HepG2 (cell line): ENCODE measurements around the gene VAMP8. TPM values are rescaled to one million over a fixed set of nuclear protein-coding genes. Genes with fewer than 3 reads are reported as not detected.

ENCODE experiments used
- ADNP ChIP-seq: sonication (generic); formaldehyde crosslinking; IDR thresholded peaks from 2 replicates; pipeline ENCODE4 v1.4.0; 2020; ENCODE audit warnings: missing genetic modification reagents
- AGO1 ChIP-seq: fragments of 200-400 bp; formaldehyde crosslinking; IDR thresholded peaks from 2 replicates; pipeline ENCODE4 v1.6.1; 2017; ENCODE audit warnings: mild to moderate bottlenecking, low read depth, low read length, moderate library complexity; ENCODE audit not compliant: poor library complexity, severe bottlenecking
- DBP ChIP-seq: sonication (generic); formaldehyde crosslinking; IDR thresholded peaks from 2 replicates; pipeline ENCODE4 v1.4.0; 2020; ENCODE audit warnings: missing genetic modification reagents; ENCODE audit errors: not compliant biosample characterization
- E2F1 ChIP-seq: sonication (generic); formaldehyde crosslinking; IDR thresholded peaks from 2 replicates; pipeline ENCODE4 v1.5.0; 2020; ENCODE audit warnings: missing genetic modification reagents
- KDM5A ChIP-seq: fragments of 200-600 bp; sonication (generic); IDR thresholded peaks from 2 replicates; pipeline ENCODE4 v1.7.0; 2018; ENCODE audit warnings: antibody characterized with exemption, mild to moderate bottlenecking, low read length, borderline replicate concordance
- MIER2 ChIP-seq: IDR thresholded peaks from 2 replicates; pipeline ENCODE4 v1.6.1; 2016; ENCODE audit warnings: missing biosample characterization, missing genetic modification reagents
- SMARCE1 ChIP-seq: fragments of 450-650 bp; IDR thresholded peaks from 2 replicates; pipeline ENCODE4 v1.6.1; 2017; ENCODE audit warnings: borderline replicate concordance
- ZBTB40 ChIP-seq, 2 experiments: fragments of 450-650 bp in 1 of 2; sonication (generic) in 1 of 2; formaldehyde crosslinking in 1 of 2; IDR thresholded peaks; 2 replicates each; pipeline versions ENCODE4 v1.6.1 to v1.8.0; 2016 to 2022; ENCODE audit warnings: antibody characterized with exemption in 1 of 2, mild to moderate bottlenecking in 1 of 2, missing genetic modification reagents in 1 of 2
- ZFP90 ChIP-seq: sonication (generic); formaldehyde crosslinking; IDR thresholded peaks from 2 replicates; pipeline ENCODE4 v1.8.0; 2022; ENCODE audit warnings: missing genetic modification reagents, mild to moderate bottlenecking, inconsistent platforms, borderline replicate concordance
- ZNF687 ChIP-seq: sonication (generic); formaldehyde crosslinking; IDR thresholded peaks from 2 replicates; pipeline ENCODE4 v1.5.1; 2020; ENCODE audit warnings: mild to moderate bottlenecking, missing genetic modification reagents, moderate library complexity
- ZNF773 ChIP-seq: sonication (generic); formaldehyde crosslinking; IDR thresholded peaks from 2 replicates; pipeline ENCODE4 v1.4.0; 2020; ENCODE audit warnings: missing genetic modification reagents, borderline replicate concordance
- ZSCAN29 ChIP-seq: sonication (generic); formaldehyde crosslinking; conservative IDR thresholded peaks from 2 replicates; pipeline ENCODE4 v1.4.0; 2020; ENCODE audit warnings: mild to moderate bottlenecking, missing genetic modification reagents
- polyA plus RNA-seq, 8 experiments: library from polyadenylated mRNA; depleted of rRNA in 3 of 8; stranded (reverse) in 7 of 8; unstranded in 1 of 8; fragments of >200 nt; fragmentation: Illumina TruSeq in 4 of 8; extraction: Trizol in 4 of 8; gene quantifications; 2 replicates each; pipeline versions ENCODE4 v1.2.1 to v1.2.3, GENCODE V29; 2011 to 2016; ENCODE audit warnings: low read depth in 4 of 8, missing spikeins in 1 of 8, mixed read lengths in 1 of 8; ENCODE audit not compliant: insufficient read depth in 1 of 8
- total RNA-seq, 5 experiments: library from RNA; depleted of rRNA; stranded (reverse); fragments of >200 nt; fragmentation: Illumina TruSeq; extraction: Trizol; gene quantifications; 2 replicates each; pipeline ENCODE4 v1.2.3, GENCODE V29; 2016; ENCODE audit warnings: low read depth in 1 of 5

VAMP8 gene
- total and polyA plus RNA-seq, 2 of the 13 experiments (the other 11 are each of a cell fraction or from before 2014, with no cell fraction given) = 83.3 to 157 TPM

- TF ChIP-seq ZBTB40 (IDR thresholded peaks at IDR 0.05) = no peak
- TF ChIP-seq ZBTB40 (CRISPR knock-in tag; IDR thresholded peaks at IDR 0.05) = peak; percentile 23; the same call in 1 of the 2 replicates
- no peak for TF ChIP-seq ZSCAN29
- no peak for TF ChIP-seq DBP (CRISPR knock-in tag)
- TF ChIP-seq MIER2 (CRISPR knock-in tag) = no peak
- peak; percentile 26 for TF ChIP-seq AGO1
- TF ChIP-seq ADNP (CRISPR knock-in tag) = no peak
- no peak for TF ChIP-seq SMARCE1
- no peak for TF ChIP-seq E2F1 (CRISPR knock-in tag)
- no peak; the same call in 1 of the 2 replicates for TF ChIP-seq ZNF687
- TF ChIP-seq ZNF773 = 0 out of 2 replicates have a peak, but pooled peaks have one; percentile 80
- TF ChIP-seq ZFP90 (CRISPR knock-in tag) = peak; percentile 72; the same call in 1 of the 2 replicates
- 0 out of 2 replicates have a peak, but pooled peaks have one; percentile 48 for TF ChIP-seq KDM5A
Observed at GRCh38 chr2:85601771-85602475, 24.5 kb downstream of the VAMP8 start (continued).
